ENCODE measurements around the gene APBA3. TPM values are rescaled to one million over a fixed set of nuclear protein-coding genes. Genes with fewer than 3 reads are reported as not detected.

The APBA3 gene
- total RNA-seq, 1 donor: 24.2 TPM

- Histone ChIP-seq H3K27me3 (ENCODE audit: insufficient read depth, low read length) (peaks cover 25% of the 10 kb centered on the region), H3K4me1 (ENCODE audit: insufficient read depth, low read length) (no peaks in the 10 kb centered on the region), H3K4me2 (ENCODE audit: insufficient read depth, low read length) (no peak overlapping the region), H2AFZ (ENCODE audit: low read length) (no peak overlapping the region), H3K36me3 (ENCODE audit: insufficient read depth, low read length) (no peaks in the 10 kb centered on the region), H4K20me1 (ENCODE audit: insufficient read depth, low read length) (no peaks in the 10 kb centered on the region), H3K79me2 (ENCODE audit: insufficient read depth, low read length) (no peaks in the 10 kb centered on the region), H3K4me3 (ENCODE audit: insufficient read depth, low read length) (no peak overlapping the region), H3K9me3 (ENCODE audit: low read depth, low read length) (no peaks in the 10 kb centered on the region), H3K27ac (ENCODE audit: low read depth, low read length) (no peak overlapping the region)
- TF ChIP-seq CTCF (IDR thresholded peaks at IDR 0.05; ENCODE audit: extremely low read depth, low read depth, low read length): no peak
- peak; percentile 61 for DNase-seq (ENCODE audit: insufficient read length, low spot score, missing footprints)
Observed at GRCh38 chr19:3804429-3804828, 42.9 kb upstream of the APBA3 start.

DNA sequence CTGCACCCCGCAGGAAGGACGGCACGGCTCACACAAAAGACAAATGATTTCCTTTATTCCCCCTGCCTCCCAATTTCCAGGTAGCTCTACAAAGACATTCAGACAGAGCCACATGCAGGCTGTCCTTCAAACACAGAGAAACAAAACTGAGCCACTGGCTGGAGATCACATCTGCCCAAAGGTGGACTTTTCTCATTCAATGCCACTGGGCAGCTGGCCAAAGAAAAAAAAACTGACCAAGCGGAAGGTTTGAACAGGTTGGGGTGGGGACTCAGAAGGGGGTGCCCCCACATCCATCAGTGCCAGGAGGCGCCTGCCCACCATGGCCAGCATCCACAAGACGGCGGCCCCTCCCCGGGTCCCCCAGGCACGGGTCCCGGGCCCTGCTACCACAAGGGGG is 42.5 kb upstream of the APBA3 start:
- H3K27ac ChIP-seq (ENCODE audit: low read depth, low read length): no peak overlapping the region
- no peaks in the 10 kb centered on the region for H3K9me3 ChIP-seq (ENCODE audit: low read depth, low read length)
- H3K27me3 ChIP-seq (ENCODE audit: insufficient read depth, low read length): peaks cover 25% of the 10 kb centered on the region
- H3K4me3 ChIP-seq (ENCODE audit: insufficient read depth, low read length): no peak overlapping the region
- no peaks in the 10 kb centered on the region for H3K4me1 ChIP-seq (ENCODE audit: insufficient read depth, low read length)
- no peaks in the 10 kb centered on the region for H4K20me1 ChIP-seq (ENCODE audit: insufficient read depth, low read length)
- DNase-seq (ENCODE audit: insufficient read length, low spot score, missing footprints): peak; percentile 83
- no peak overlapping the region for H3K4me2 ChIP-seq (ENCODE audit: insufficient read depth, low read length)
- no peaks in the 10 kb centered on the region for H3K79me2 ChIP-seq (ENCODE audit: insufficient read depth, low read length)
- H3K36me3 ChIP-seq (ENCODE audit: insufficient read depth, low read length): no peaks in the 10 kb centered on the region
- no peak overlapping the region for H2AFZ ChIP-seq (ENCODE audit: low read length)
- no peak for TF ChIP-seq CTCF (IDR thresholded peaks at IDR 0.05; ENCODE audit: extremely low read depth, low read depth, low read length)

- Histone ChIP-seq H3K4me3 (ENCODE audit: insufficient read depth, low read length) (no peak overlapping the region), H4K20me1 (ENCODE audit: insufficient read depth, low read length) (no peaks in the 10 kb centered on the region), H3K79me2 (ENCODE audit: insufficient read depth, low read length) (no peaks in the 10 kb centered on the region), H3K27ac (ENCODE audit: low read depth, low read length) (no peak overlapping the region), H3K9me3 (ENCODE audit: low read depth, low read length) (no peaks in the 10 kb centered on the region), H3K4me1 (ENCODE audit: insufficient read depth, low read length) (no peaks in the 10 kb centered on the region), H2AFZ (ENCODE audit: low read length) (no peak overlapping the region), H3K27me3 (ENCODE audit: insufficient read depth, low read length) (peaks cover 25% of the 10 kb centered on the region), H3K4me2 (ENCODE audit: insufficient read depth, low read length) (no peak overlapping the region), H3K36me3 (ENCODE audit: insufficient read depth, low read length) (no peaks in the 10 kb centered on the region)
- no peak for TF ChIP-seq CTCF (IDR thresholded peaks at IDR 0.05; ENCODE audit: extremely low read depth, low read depth, low read length)
- DNase-seq (ENCODE audit: insufficient read length, low spot score, missing footprints): no peak
Observed at GRCh38 chr19:3803114-3803888, 41.8 kb upstream of the APBA3 start.

GRCh38 chr19:3801412-3802096 is 40.1 kb upstream of the APBA3 start:
- no peaks in the 10 kb centered on the region for H3K36me3 ChIP-seq (ENCODE audit: insufficient read depth, low read length)
- DNase-seq (ENCODE audit: insufficient read length, low spot score, missing footprints): peak; percentile 53
- no peaks in the 10 kb centered on the region for H3K4me1 ChIP-seq (ENCODE audit: insufficient read depth, low read length)
- H3K4me3 ChIP-seq (ENCODE audit: insufficient read depth, low read length): no peak overlapping the region
- no peaks in the 10 kb centered on the region for H3K9me3 ChIP-seq (ENCODE audit: low read depth, low read length)
- H2AFZ ChIP-seq (ENCODE audit: low read length): no peak overlapping the region
- no peaks in the 10 kb centered on the region for H4K20me1 ChIP-seq (ENCODE audit: insufficient read depth, low read length)
- no peak overlapping the region for H3K4me2 ChIP-seq (ENCODE audit: insufficient read depth, low read length)
- H3K27me3 ChIP-seq (ENCODE audit: insufficient read depth, low read length): peaks cover 21% of the 10 kb centered on the region
- H3K27ac ChIP-seq (ENCODE audit: low read depth, low read length): no peak overlapping the region
- H3K79me2 ChIP-seq (ENCODE audit: insufficient read depth, low read length): no peaks in the 10 kb centered on the region
- peak; percentile 10 for TF ChIP-seq CTCF (IDR thresholded peaks at IDR 0.05; ENCODE audit: extremely low read depth, low read depth, low read length)

Data from osteoblast (primary cell).